Astrocyte (in vitro differentiated cells and primary cell): Measurements from ENCODE around the gene PKNOX2. TPM values are rescaled to one million over a fixed set of nuclear protein-coding genes. Genes with fewer than 3 reads are reported as not detected.

Experiments
- DNase-seq: peaks from one replicate; pipeline ENCODE4 v3.0.0-alpha.2; 2010; ENCODE audit warnings: low read depth
- FAIRE-seq: peaks from 2 replicates; lab custom pipeline; 2011; peaks lifted over from hg19 to GRCh38; lab: Jason Lieb, UNC
- H2AFZ ChIP-seq: 2 replicates; pipeline ENCODE4 v1.6.0; 2012; ENCODE audit warnings: low read depth, low read length, inconsistent platforms
- H3K27ac ChIP-seq: 2 replicates; pipeline ENCODE4 v1.5.1; 2011; ENCODE audit warnings: low read depth, low read length, inconsistent platforms
- H3K27me3 ChIP-seq: 2 replicates; pipeline ENCODE4 v1.6.0; 2011; ENCODE audit warnings: low read length, inconsistent platforms; ENCODE audit not compliant: insufficient read depth
- H3K36me3 ChIP-seq: 2 replicates; pipeline ENCODE4 v1.5.1; 2011; ENCODE audit warnings: low read length, inconsistent platforms; ENCODE audit not compliant: insufficient read depth
- H3K4me1 ChIP-seq: 2 replicates; pipeline ENCODE4 v1.5.1; 2011; ENCODE audit warnings: low read length, inconsistent platforms; ENCODE audit not compliant: insufficient read depth
- H3K4me2 ChIP-seq: 2 replicates; pipeline ENCODE4 v1.6.0; 2012; ENCODE audit warnings: low read length, inconsistent platforms
- H3K4me3 ChIP-seq: 2 replicates; pipeline ENCODE4 v1.5.1; 2011; ENCODE audit warnings: low read depth, mild to moderate bottlenecking, low read length, inconsistent platforms; ENCODE audit not compliant: insufficient read depth
- H3K79me2 ChIP-seq: 2 replicates; pipeline ENCODE4 v1.6.0; 2012; ENCODE audit warnings: mild to moderate bottlenecking, low read length, inconsistent platforms; ENCODE audit not compliant: insufficient read depth
- H3K9ac ChIP-seq: 2 replicates; pipeline ENCODE4 v1.6.0; 2012; ENCODE audit warnings: mild to moderate bottlenecking, low read length, inconsistent platforms
- H3K9me3 ChIP-seq: 2 replicates; pipeline ENCODE4 v1.5.1; 2012; ENCODE audit warnings: low read depth, mild to moderate bottlenecking, low read length, inconsistent platforms; ENCODE audit not compliant: insufficient read depth
- H4K20me1 ChIP-seq: 2 replicates; pipeline ENCODE4 v1.6.0; 2012; ENCODE audit warnings: low read length, inconsistent platforms; ENCODE audit not compliant: insufficient read depth
- H3K27ac Mint-ChIP-seq: one replicate; pipeline ENCODE4 v1.8.0; 2021; ENCODE audit warnings: mild to moderate bottlenecking, mixed read lengths; ENCODE audit not compliant: unreplicated experiment
- H3K27me3 Mint-ChIP-seq: one replicate; pipeline ENCODE4 v1.8.0; 2021; ENCODE audit warnings: low read depth, mixed read lengths; ENCODE audit not compliant: unreplicated experiment
- H3K36me3 Mint-ChIP-seq: one replicate; pipeline ENCODE4 v1.8.0; 2021; ENCODE audit warnings: low read depth, mixed read lengths; ENCODE audit not compliant: unreplicated experiment
- H3K4me1 Mint-ChIP-seq: one replicate; pipeline ENCODE4 v1.8.0; 2021; ENCODE audit warnings: low read depth, mixed read lengths; ENCODE audit not compliant: unreplicated experiment
- H3K4me3 Mint-ChIP-seq: one replicate; pipeline ENCODE4 v1.8.0; 2021; ENCODE audit warnings: mild to moderate bottlenecking, moderate library complexity, mixed read lengths; ENCODE audit not compliant: unreplicated experiment
- H3K9me3 Mint-ChIP-seq: one replicate; pipeline ENCODE4 v1.8.0; 2021; ENCODE audit warnings: mild to moderate bottlenecking, mixed read lengths; ENCODE audit not compliant: unreplicated experiment
- CTCF ChIP-seq: IDR thresholded peaks from 2 replicates; pipeline ENCODE4 v1.5.1; 2011; ENCODE audit warnings: low read depth, mild to moderate bottlenecking, inconsistent platforms, low read length, moderate library complexity; ENCODE audit not compliant: insufficient read depth
- EZH2 ChIP-seq: IDR thresholded peaks from 2 replicates; pipeline ENCODE4 v1.6.1; 2012; ENCODE audit warnings: mild to moderate bottlenecking, low read length, inconsistent platforms; ENCODE audit not compliant: insufficient read depth
- total RNA-seq: library from RNA; stranded (reverse); gene quantifications from 2 replicates; pipeline ENCODE4 v1.2.1, GENCODE V29; 2021

PKNOX2 gene
- total RNA-seq, 1 donor from 2014 or later, result 53.4 TPM

- TF ChIP-seq CTCF (no peak), EZH2 (no peak)
- Mint-ChIP-seq H3K4me1 (peaks cover 12% of the 10 kb centered on the region), H3K27ac (no peak overlapping the region), H3K9me3 (no peaks in the 10 kb centered on the region), H3K4me3 (no peak overlapping the region), H3K27me3 (peaks cover 11% of the 10 kb centered on the region), H3K36me3 (no peaks in the 10 kb centered on the region)
- Histone ChIP-seq H3K9ac (no peak overlapping the region), H3K4me2 (no peak overlapping the region), H3K36me3 (no peaks in the 10 kb centered on the region), H4K20me1 (no peaks in the 10 kb centered on the region), H3K4me3 (no peak overlapping the region), H3K27ac (no peak overlapping the region), H3K27me3 (no peaks in the 10 kb centered on the region), H3K9me3 (no peaks in the 10 kb centered on the region), H2AFZ (peak overlapping the region; percentile 15), H3K79me2 (no peaks in the 10 kb centered on the region), H3K4me1 (no peaks in the 10 kb centered on the region)
- FAIRE-seq (no peak), DNase-seq (no peak)
Measured at GRCh38 chr11:125123194-125123946, 41.2 kb upstream of the PKNOX2 start.

- H3K27ac Mint-ChIP-seq, result no peak overlapping the region
Measured at GRCh38 chr11:125123947-125124617, 40.5 kb upstream of the PKNOX2 start.

More at GRCh38 chr11:125123947-125124617, 40.5 kb upstream of the PKNOX2 start:
- Histone ChIP-seq H3K9me3 (no peaks in the 10 kb centered on the region), H3K4me1 (no peaks in the 10 kb centered on the region), H3K27me3 (no peaks in the 10 kb centered on the region), H3K79me2 (no peaks in the 10 kb centered on the region), H3K36me3 (no peaks in the 10 kb centered on the region), H3K4me2 (no peak overlapping the region), H3K27ac (no peak overlapping the region), H2AFZ (peak overlapping the region; percentile 15), H3K4me3 (no peak overlapping the region), H4K20me1 (no peaks in the 10 kb centered on the region), H3K9ac (no peak overlapping the region)
- DNase-seq, result peak; percentile 42
- Mint-ChIP-seq H3K4me3 (no peak overlapping the region), H3K27me3 (peaks cover 11% of the 10 kb centered on the region), H3K36me3 (no peaks in the 10 kb centered on the region), H3K9me3 (peaks cover under 1% of the 10 kb centered on the region), H3K4me1 (peaks cover 18% of the 10 kb centered on the region)
- no peak for TF ChIP-seq EZH2
- TF ChIP-seq CTCF, result peak; percentile 39
- FAIRE-seq, result no peak
